H1 (cell line): Measurements from ENCODE around the gene TPM1. TPM values are rescaled to one million over a fixed set of nuclear protein-coding genes. Genes with fewer than 3 reads are reported as not detected.

ENCODE experiments used
- CBX5 ChIP-seq: fragments of 300-800, 300-1000 bp; sonication (generic); IDR thresholded peaks from 2 replicates; pipeline ENCODE4 v1.7.1; 2016; ENCODE audit warnings: antibody characterized with exemption, low read length, low read depth
- HDAC6 ChIP-seq: IDR thresholded peaks from one replicate; pipeline ENCODE4 v1.7.1; 2012; ENCODE audit warnings: low read depth, mild to moderate bottlenecking, inconsistent platforms, low read length, moderate library complexity
- KDM1A ChIP-seq: fragments of 200-600, 300-600 bp; sonication (generic); IDR thresholded peaks from 2 replicates; pipeline ENCODE4 v1.7.1; 2016; ENCODE audit warnings: mild to moderate bottlenecking, low read length, borderline replicate concordance
- NANOG ChIP-seq: IDR thresholded peaks from 2 replicates; pipeline ENCODE4 v1.6.1; 2011; ENCODE audit warnings: low read length, low read depth, mild to moderate bottlenecking, inconsistent platforms; ENCODE audit not compliant: insufficient read depth, poor library complexity, severe bottlenecking
- RFX5 ChIP-seq: IDR thresholded peaks from 2 replicates; pipeline ENCODE4 v1.6.1; 2011; ENCODE audit warnings: low read depth, low read length, improper control_type of control experiment, borderline replicate concordance
- TEAD4 ChIP-seq: IDR thresholded peaks from 2 replicates; pipeline ENCODE4 v1.6.1; 2012; ENCODE audit warnings: low read depth, low read length, inconsistent platforms, mixed read lengths
- polyA plus RNA-seq, 7 experiments: library from polyadenylated mRNA; depleted of rRNA in 3 of 7; stranded (reverse) in 5 of 7; unstranded in 2 of 7; fragments of >200 nt in 5 of 7; fragments of 200-250 nt in 2 of 7; gene quantifications; 1 replicate in 5 of 7; 2 replicates in 1 of 7; 4 replicates in 1 of 7; pipeline versions ENCODE4 v1.2.1 to v1.2.3, GENCODE V29; 2011 to 2013; ENCODE audit warnings: missing spikeins in 2 of 7, mixed read lengths in 2 of 7
- total RNA-seq: library from RNA; stranded (reverse); fragmentation: NEBNext Ultra II Directional; extraction: Animal tissue kit (Norgen Biotek cat#: 25700); gene quantifications from 2 replicates; pipeline ENCODE4 v1.2.1, GENCODE V29; 2021

The TPM1 gene
- total and polyA plus RNA-seq, 2 of the 8 experiments (the other 6 are each of a cell fraction or from before 2014, with no cell fraction given), result 258 to 579 TPM

- TF ChIP-seq KDM1A (no peak), TEAD4 (peak; percentile 35; the same call in 1 of the 2 replicates), HDAC6 (no peak), RFX5 (no peak), NANOG (peak; percentile 29), CBX5 (no peak)
Measured at GRCh38 chr15:63048115-63048775, 5.7 kb downstream of the TPM1 start (continued).
